Brain microvascular endothelial cell (primary cell): Measurements from ENCODE around the gene EHD4.

Source experiments
- DNase-seq: peaks from one replicate; pipeline ENCODE4 v3.0.0-alpha.2; 2020
- H3K27ac ChIP-seq: fragments of 250-450 bp; sonication (Bioruptor Pico); 2 replicates; pipeline ENCODE4 v1.5.1; 2020; ENCODE audit warnings: mild to moderate bottlenecking, moderate library complexity
- H3K27me3 ChIP-seq: fragments of 250-450 bp; sonication (Bioruptor Pico); replicated peaks from 2 replicates; pipeline ENCODE4 v1.5.1; 2020; ENCODE audit warnings: mild to moderate bottlenecking
- H3K36me3 ChIP-seq: fragments of 250-450 bp; sonication (Bioruptor Pico); replicated peaks from 2 replicates; pipeline ENCODE4 v1.5.1; 2020; ENCODE audit warnings: mild to moderate bottlenecking
- H3K4me3 ChIP-seq: 2 replicates; pipeline ENCODE4 v1.5.1; 2011; ENCODE audit warnings: low read depth, mild to moderate bottlenecking, control low read depth, low read length, moderate library complexity
- CTCF ChIP-seq: IDR thresholded peaks from 2 replicates; pipeline ENCODE4 v1.5.1; 2011; ENCODE audit warnings: low read depth, mild to moderate bottlenecking, moderate library complexity, low read length, control low read depth, inconsistent platforms; ENCODE audit errors: missing control alignments
- in situ Hi-C: cut with HindIII; loops from 2 replicates; pipeline ENCODE4 v1.10.0; 2017; ENCODE audit warnings: low sequenced_read_pairs, low pct_ligation_motif_present

The EHD4 gene

GRCh38 chr15:41877631-41878354 lies 94.6 kb downstream of the EHD4 start:
- Histone ChIP-seq H3K36me3 (no peaks in the 10 kb centered on the region), H3K27me3 (no peaks in the 10 kb centered on the region), H3K4me3 (no peak overlapping the region), H3K27ac (no peak overlapping the region)
- in situ Hi-C loops, result no loop called here
- no peak for DNase-seq
- no peak for TF ChIP-seq CTCF

- DNase-seq, result no peak
- no peak overlapping the region for H3K4me3 ChIP-seq
- in situ Hi-C loops, result no loop called here
- H3K36me3 ChIP-seq, result no peaks in the 10 kb centered on the region
- TF ChIP-seq CTCF, result no peak
- H3K27me3 ChIP-seq, result no peaks in the 10 kb centered on the region
- no peak overlapping the region for H3K27ac ChIP-seq
These were observed 95.7 kb downstream of the EHD4 start for GRCh38 chr15:41876689-41877088.

GRCh38 chr15:41876007-41876406 lies 96.3 kb downstream of the EHD4 start:
- TF ChIP-seq CTCF, result no peak
- H3K36me3 ChIP-seq, result no peaks in the 10 kb centered on the region
- H3K4me3 ChIP-seq, result no peak overlapping the region
- in situ Hi-C loops, result no loop called here
- no peak for DNase-seq
- H3K27ac ChIP-seq, result no peak overlapping the region
- no peaks in the 10 kb centered on the region for H3K27me3 ChIP-seq

GRCh38 chr15:41874736-41875135 lies 97.6 kb downstream of the EHD4 start:
- Histone ChIP-seq H3K27me3 (no peaks in the 10 kb centered on the region), H3K4me3 (no peak overlapping the region), H3K27ac (no peak overlapping the region), H3K36me3 (no peaks in the 10 kb centered on the region)
- TF ChIP-seq CTCF, result no peak
- in situ Hi-C loops, result no loop called here
- DNase-seq, result no peak

GRCh38 chr15:41873711-41874110 lies 98.6 kb downstream of the EHD4 start:
- no peak for TF ChIP-seq CTCF
- Histone ChIP-seq H3K36me3 (no peaks in the 10 kb centered on the region), H3K4me3 (no peak overlapping the region), H3K27me3 (no peaks in the 10 kb centered on the region), H3K27ac (no peak overlapping the region)
- no peak for DNase-seq
- in situ Hi-C loops, result no loop called here
